Measurements from ENCODE around the gene PLLP.

Gene PLLP

DNA sequence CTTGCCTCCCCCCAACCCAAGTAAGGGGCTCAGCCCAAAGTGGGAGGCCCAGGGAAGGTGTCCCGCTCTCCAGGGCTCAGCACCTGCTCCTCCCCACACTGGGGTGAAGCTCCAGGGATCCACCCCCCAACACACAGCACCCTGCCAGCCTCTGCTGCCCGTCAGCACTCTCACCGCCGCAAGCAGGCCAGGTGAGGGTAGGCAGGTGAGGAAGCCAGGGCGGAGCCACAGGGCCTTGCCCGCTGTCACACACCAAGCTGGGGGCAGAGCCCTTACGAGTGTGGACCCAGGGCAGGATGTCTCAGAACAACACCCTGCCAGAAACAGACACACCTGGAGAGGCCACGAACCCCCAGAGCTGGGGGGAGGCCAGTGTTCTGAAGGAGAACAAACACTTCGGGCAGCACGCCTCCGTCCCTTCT lies 19.5 kb downstream of the PLLP start:
- H3K36me3 ChIP-seq (replicated peaks): no peaks in the 10 kb centered on the region
- H3K27me3 ChIP-seq (replicated peaks): no peaks in the 10 kb centered on the region
- H3K27ac ChIP-seq: no peak overlapping the region
- TF ChIP-seq, protein P1, sequence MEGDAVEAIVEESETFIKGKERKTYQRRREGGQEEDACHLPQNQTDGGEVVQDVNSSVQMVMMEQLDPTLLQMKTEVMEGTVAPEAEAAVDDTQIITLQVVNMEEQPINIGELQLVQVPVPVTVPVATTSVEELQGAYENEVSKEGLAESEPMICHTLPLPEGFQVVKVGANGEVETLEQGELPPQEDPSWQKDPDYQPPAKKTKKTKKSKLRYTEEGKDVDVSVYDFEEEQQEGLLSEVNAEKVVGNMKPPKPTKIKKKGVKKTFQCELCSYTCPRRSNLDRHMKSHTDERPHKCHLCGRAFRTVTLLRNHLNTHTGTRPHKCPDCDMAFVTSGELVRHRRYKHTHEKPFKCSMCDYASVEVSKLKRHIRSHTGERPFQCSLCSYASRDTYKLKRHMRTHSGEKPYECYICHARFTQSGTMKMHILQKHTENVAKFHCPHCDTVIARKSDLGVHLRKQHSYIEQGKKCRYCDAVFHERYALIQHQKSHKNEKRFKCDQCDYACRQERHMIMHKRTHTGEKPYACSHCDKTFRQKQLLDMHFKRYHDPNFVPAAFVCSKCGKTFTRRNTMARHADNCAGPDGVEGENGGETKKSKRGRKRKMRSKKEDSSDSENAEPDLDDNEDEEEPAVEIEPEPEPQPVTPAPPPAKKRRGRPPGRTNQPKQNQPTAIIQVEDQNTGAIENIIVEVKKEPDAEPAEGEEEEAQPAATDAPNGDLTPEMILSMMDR (IDR thresholded peaks at IDR 0.05; ENCODE audit: low read depth, low read length, missing control alignments): no peak
- H3K4me3 ChIP-seq (ENCODE audit: low read depth, low read length): no peak overlapping the region
- no peak for DNase-seq
- in situ Hi-C loops (cut with HindIII; ENCODE audit: low pct_ligation_motif_present, low sequenced_read_pairs): no loop called here

DNA sequence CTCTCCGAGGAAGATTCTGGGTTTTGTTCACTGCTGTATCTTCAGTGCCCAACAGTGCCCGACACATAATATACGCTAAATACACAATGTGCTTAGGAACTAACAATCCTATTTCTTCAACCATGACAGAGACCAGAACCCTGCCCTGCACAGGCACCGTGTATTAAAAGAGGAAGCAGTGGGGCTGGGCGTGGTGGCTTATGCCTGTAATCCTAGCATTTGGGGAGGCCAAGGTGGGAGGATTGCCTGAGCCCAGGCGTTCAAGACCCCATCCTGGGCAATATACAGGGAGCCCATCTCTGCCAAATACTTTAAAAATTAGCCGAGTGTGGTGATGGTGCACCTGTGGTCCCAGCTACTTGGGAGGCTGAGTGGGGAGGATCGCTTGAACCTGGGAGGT lies 20.1 kb downstream of the PLLP start:
- no peak for DNase-seq
- TF ChIP-seq, protein P1 (IDR thresholded peaks at IDR 0.05; ENCODE audit: low read depth, low read length, missing control alignments): no peak
- Histone ChIP-seq H3K27ac (no peak overlapping the region), H3K4me3 (ENCODE audit: low read depth, low read length) (no peak overlapping the region), H3K36me3 (replicated peaks) (no peaks in the 10 kb centered on the region), H3K27me3 (replicated peaks) (no peaks in the 10 kb centered on the region)
- in situ Hi-C loops (cut with HindIII; ENCODE audit: low pct_ligation_motif_present, low sequenced_read_pairs): no loop called here

- in situ Hi-C loops (cut with HindIII; ENCODE audit: low pct_ligation_motif_present, low sequenced_read_pairs): no loop called here
- no peaks in the 10 kb centered on the region for H3K36me3 ChIP-seq (replicated peaks)
- DNase-seq: no peak
- no peak overlapping the region for H3K27ac ChIP-seq
- TF ChIP-seq, protein P1 (IDR thresholded peaks at IDR 0.05; ENCODE audit: low read depth, low read length, missing control alignments): no peak
- no peak overlapping the region for H3K4me3 ChIP-seq (ENCODE audit: low read depth, low read length)
- no peaks in the 10 kb centered on the region for H3K27me3 ChIP-seq (replicated peaks)
Observed at GRCh38 chr16:57263541-57264351, 20.7 kb downstream of the PLLP start.

DNA sequence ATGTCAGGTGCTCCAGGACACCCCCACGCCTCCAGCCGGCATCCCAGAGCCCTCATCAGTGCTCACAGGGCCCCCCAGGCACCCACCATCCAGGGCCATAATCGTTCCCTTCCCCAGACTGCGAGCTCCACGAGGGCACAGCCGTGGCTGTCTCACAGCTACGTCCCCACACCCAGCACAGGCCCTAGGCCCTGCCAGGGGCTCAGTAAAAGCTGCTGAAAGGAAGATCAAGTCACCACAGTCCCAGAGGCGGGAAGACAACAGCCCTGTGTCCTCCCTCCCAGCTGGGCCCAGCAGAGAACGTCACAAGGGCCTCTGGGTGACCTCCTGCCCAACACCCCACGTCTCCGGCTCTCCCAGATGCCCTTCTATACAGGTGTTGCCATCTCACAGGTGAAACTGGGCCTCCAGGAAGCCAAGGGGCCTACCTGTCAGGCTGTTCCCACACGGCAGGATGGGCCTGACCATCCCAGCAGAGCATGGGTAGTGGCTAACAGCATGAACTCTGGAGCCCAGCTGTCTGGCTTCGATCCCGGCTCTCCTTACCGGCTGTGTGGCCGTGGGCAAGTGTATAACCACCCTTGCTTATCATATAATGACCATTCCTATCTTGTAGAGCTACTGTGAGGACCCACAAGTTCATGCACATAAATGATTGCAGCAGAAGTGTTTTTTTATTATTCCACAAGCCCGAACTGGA lies 21.5 kb downstream of the PLLP start:
- DNase-seq: no peak
- in situ Hi-C loops (cut with HindIII; ENCODE audit: low pct_ligation_motif_present, low sequenced_read_pairs): no loop called here
- TF ChIP-seq, protein P1 (IDR thresholded peaks at IDR 0.05; ENCODE audit: low read depth, low read length, missing control alignments): no peak

DNA sequence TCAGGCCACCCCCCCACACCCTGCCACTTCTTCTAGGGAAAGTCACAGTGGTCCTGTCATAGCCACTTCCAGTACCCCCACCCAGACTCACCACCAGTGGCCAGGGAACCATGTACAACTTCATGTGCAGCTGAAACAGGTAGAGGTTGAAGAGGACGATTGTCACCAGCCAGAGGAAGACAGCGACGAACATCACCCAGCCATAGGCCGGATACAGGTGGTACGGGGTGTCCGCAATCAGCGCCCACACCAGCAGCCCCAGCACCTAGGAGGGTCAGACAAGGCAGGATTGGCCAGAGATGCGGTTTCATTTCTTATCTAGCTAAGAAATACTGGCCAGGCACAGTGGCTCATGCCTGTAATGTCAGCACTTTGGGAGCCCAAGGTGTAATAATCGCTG lies 22.7 kb downstream of the PLLP start:
- no peaks in the 10 kb centered on the region for H3K36me3 ChIP-seq (replicated peaks)
- no peak overlapping the region for H3K27ac ChIP-seq
- DNase-seq: no peak
- TF ChIP-seq, protein P1 (IDR thresholded peaks at IDR 0.05; ENCODE audit: low read depth, low read length, missing control alignments): no peak
- in situ Hi-C loops (cut with HindIII; ENCODE audit: low pct_ligation_motif_present, low sequenced_read_pairs): no loop called here
- no peak overlapping the region for H3K4me3 ChIP-seq (ENCODE audit: low read depth, low read length)
- H3K27me3 ChIP-seq (replicated peaks): no peaks in the 10 kb centered on the region

More for the DNA sequence above, 21.5 kb downstream of the PLLP start:
- Histone ChIP-seq H3K4me3 (ENCODE audit: low read depth, low read length) (no peak overlapping the region), H3K27ac (no peak overlapping the region), H3K36me3 (replicated peaks) (no peaks in the 10 kb centered on the region), H3K27me3 (replicated peaks) (no peaks in the 10 kb centered on the region)

All from brain microvascular endothelial cell (primary cell).